Measurements from ENCODE around the gene RAB31.

Gene RAB31

GRCh38 chr18:9818423-9818734 is 110.3 kb downstream of the RAB31 start:
- no peak for DNase-seq (ENCODE audit: low spot score)

DNA sequence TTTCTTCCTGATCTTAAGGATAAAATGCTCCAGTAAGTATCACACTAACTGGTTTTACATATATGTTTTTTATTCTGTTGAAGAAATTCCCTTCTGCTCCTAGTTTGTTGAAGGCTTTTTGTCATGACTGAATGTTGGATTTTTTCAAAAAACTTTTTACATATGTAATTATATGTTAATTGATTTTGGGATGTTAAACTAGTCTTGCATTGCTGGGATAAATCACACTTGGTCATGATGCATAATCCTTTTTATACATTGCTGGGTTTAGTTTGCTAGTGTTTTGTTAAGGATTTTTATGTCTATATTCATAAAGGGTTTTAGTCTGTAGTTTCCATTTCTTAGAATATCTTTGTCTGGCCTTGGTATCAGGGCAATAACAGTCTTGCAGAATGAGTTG is 112.0 kb downstream of the RAB31 start:
- DNase-seq (ENCODE audit: low spot score), result no peak

DNA sequence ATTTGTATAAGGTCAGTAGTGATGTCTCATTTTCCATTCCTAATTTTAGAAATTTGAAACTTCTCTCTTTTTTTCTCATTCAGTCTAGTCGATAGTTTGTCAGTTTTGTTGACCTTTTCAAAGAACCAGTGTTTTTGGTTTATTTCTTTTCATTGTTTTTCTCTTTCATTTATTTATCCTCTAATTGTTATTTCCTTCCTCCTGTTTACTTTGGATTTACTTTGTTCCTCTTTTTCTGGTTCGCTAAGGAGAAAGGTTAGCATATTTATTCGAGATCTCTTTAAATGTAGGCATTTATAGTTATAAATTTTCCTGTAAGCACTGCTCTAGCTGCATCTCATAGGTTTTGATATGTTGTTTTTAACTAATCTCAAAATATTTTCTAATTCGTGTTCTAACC is 112.6 kb downstream of the RAB31 start:
- DNase-seq (ENCODE audit: low spot score), result no peak

- DNase-seq (ENCODE audit: low spot score), result no peak
Observed at GRCh38 chr18:9822587-9823185, 114.6 kb downstream of the RAB31 start.

- DNase-seq (ENCODE audit: low spot score), result no peak
Observed at GRCh38 chr18:9823805-9824473, 115.8 kb downstream of the RAB31 start.

- DNase-seq (ENCODE audit: low spot score), result no peak
Observed at GRCh38 chr18:9824474-9824832, 116.4 kb downstream of the RAB31 start.

- no peak for DNase-seq (ENCODE audit: low spot score)
Observed at GRCh38 chr18:9824952-9825371, 116.9 kb downstream of the RAB31 start.

DNA sequence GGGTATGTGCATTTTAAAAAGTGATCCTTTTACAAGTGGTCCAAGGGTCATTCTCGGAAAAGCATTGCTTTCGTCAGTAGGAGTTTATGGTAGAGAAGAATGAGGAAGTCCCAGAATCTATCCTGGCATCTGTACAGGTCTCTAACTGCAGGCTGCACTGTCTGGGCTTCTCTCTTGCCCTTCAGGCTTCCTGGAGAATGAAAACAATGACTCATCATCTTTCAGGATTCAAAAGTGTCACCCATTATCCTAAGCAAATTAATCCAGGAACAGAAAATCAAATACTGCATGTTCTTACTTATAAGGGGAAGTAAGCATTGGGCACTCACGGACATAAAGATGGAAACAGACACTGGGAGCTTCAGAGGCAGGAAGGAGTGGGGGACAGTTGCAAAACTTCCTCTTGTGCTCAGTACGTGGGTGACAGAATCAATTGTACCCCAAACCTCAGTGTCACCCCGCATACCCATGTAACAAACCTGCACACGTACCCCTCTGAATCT is 117.5 kb downstream of the RAB31 start:
- no peak for DNase-seq (ENCODE audit: low spot score)

DNA sequence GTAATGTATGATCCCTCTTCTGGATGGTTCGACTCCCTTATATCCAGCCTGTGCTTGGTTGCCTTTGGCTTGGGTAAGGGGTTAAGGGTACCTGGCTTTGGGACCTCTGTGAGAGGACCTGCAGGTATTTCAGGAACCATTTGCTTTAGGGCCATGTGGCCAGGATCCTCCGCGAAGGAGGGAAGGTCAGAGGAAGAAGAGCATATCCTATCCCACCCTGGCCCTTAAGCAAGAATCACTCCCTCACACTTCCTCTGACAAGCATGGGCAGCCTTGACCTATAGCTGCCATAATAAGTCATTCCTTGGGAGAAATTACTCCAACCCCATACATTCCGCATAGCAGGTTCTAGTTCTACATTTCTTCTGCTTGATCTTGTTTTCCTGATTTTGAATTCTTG is 118.6 kb downstream of the RAB31 start:
- no peak for DNase-seq (ENCODE audit: low spot score)

GRCh38 chr18:9827211-9827792 is 119.2 kb downstream of the RAB31 start:
- no peak for DNase-seq (ENCODE audit: low spot score)

GRCh38 chr18:9827793-9828505 is 119.8 kb downstream of the RAB31 start:
- no peak for DNase-seq (ENCODE audit: low spot score)

GRCh38 chr18:9828506-9829396 is 120.7 kb downstream of the RAB31 start:
- no peak for DNase-seq (ENCODE audit: low spot score)

GRCh38 chr18:9829397-9829712 is 121.3 kb downstream of the RAB31 start:
- DNase-seq (ENCODE audit: low spot score), result no peak

DNA sequence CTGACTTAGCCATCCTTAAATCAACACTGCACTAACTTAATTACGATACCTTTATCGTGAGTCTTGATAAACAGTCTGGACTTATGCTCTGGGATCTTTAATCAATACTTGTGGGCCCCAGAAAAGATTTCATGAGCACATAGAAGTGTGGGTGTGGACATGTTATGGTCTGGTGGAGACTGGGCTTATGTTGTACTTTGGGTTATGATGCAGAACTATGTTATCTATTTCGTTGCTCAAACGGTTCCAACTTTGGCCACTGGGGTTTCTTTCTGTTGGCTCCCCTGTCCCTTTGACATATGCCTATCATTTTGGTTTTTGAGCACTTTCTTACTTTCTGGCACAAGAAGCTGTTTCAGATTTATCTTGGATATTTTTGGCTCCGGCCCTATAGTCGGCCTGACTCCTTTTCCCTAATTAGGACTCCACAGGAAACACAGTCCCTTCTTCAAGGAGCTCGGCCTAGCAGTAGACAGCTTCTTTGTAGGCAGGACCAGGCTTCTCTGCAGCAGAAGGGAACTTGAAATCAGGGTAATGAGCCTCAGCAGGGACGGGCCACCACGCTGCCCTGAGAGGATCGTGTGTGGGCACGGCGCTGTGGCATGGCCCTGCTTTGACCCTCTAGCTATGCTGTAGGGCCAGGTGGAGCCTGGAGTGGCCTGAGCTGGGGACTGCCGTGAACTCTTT is 123.1 kb downstream of the RAB31 start:
- no peak for DNase-seq (ENCODE audit: low spot score)

GRCh38 chr18:9831723-9832199 is 123.7 kb downstream of the RAB31 start:
- no peak for DNase-seq (ENCODE audit: low spot score)

DNA sequence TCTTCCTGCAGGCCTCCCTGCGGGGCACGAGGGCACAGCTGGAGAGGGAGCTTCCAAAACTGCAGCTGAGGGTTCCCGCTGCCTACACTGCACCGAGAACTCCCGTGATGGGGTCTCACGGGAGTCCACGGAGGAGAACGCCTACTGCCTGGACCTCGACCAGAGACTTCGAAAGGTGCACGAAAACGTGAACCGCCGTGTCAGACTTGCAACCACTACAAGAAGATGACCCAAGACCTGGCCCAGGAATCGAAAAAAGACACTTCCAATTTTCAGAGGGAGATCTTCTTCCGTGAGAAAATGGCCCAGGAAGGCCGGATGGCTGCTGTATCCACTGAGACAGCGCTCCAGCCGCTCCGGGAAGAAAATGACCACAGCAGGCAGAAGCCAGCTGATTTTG is 124.8 kb downstream of the RAB31 start:
- no peak for DNase-seq (ENCODE audit: low spot score)

GRCh38 chr18:9834551-9834950 is 126.5 kb downstream of the RAB31 start:
- DNase-seq (ENCODE audit: low spot score), result no peak

- DNase-seq (ENCODE audit: low spot score), result peak; percentile 50
Observed at GRCh38 chr18:9835113-9835755, 127.1 kb downstream of the RAB31 start.

- DNase-seq (ENCODE audit: low spot score), result no peak
Observed at GRCh38 chr18:9835825-9836224, 127.7 kb downstream of the RAB31 start.

- peak; percentile 83 for DNase-seq (ENCODE audit: low spot score)
Observed at GRCh38 chr18:9838144-9838877, 130.2 kb downstream of the RAB31 start.

Data from iPS-NIHi11 (cell line).